Esophagus muscularis mucosa (tissue), 4 donors: ENCODE data around the gene NTM.

Source experiments
- EP300 ChIP-seq: sonication (generic); formaldehyde crosslinking; IDR thresholded peaks from one replicate; pipeline ENCODE4 v1.6.1; 2017; ENCODE audit warnings: antibody characterized with exemption
- POLR2A ChIP-seq: fragments of 450-650 bp; IDR thresholded peaks from one replicate; pipeline ENCODE4 v1.6.1; 2017; ENCODE audit warnings: antibody characterized with exemption, moderate library complexity, mild to moderate bottlenecking, low read depth
- POLR2AphosphoS5 ChIP-seq, 2 donors: sonication (generic); formaldehyde crosslinking; IDR thresholded peaks; one replicate each; pipeline ENCODE4 v1.6.1; 2017; ENCODE audit warnings: antibody characterized with exemption in 2 of 2
- TF ChIP-seq, protein P1 (sequence below), 3 experiments: fragments of 200-600 bp in 2 of 3; fragments of 450-650 bp in 1 of 3; sonication (generic) in 2 of 3; IDR thresholded peaks; one replicate each; pipeline ENCODE4 v1.5.1; 2017 to 2019; ENCODE audit warnings: antibody characterized with exemption in 3 of 3, mild to moderate bottlenecking in 2 of 3, moderate library complexity in 1 of 3

DNA sequence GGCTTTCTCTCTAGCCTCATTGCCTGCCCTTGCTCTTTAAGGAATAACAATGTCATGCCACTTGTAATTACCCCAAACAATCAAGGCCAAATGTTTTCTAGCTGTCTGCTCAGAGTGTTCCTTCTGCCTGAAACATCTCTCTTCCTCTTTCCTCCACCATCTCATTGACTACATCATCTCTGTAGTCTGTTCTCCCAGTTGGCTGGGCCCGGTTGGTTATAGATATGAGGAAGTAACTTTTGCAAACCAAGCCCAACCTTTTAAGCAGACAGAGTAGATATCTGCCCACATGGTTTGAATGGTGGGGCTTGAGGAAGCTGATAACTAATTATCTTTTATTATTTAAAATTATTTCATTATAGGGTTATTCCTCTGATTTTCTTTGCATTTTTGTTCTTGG lies 104.5 kb downstream of the NTM start:
- TF ChIP-seq, protein P1, sequence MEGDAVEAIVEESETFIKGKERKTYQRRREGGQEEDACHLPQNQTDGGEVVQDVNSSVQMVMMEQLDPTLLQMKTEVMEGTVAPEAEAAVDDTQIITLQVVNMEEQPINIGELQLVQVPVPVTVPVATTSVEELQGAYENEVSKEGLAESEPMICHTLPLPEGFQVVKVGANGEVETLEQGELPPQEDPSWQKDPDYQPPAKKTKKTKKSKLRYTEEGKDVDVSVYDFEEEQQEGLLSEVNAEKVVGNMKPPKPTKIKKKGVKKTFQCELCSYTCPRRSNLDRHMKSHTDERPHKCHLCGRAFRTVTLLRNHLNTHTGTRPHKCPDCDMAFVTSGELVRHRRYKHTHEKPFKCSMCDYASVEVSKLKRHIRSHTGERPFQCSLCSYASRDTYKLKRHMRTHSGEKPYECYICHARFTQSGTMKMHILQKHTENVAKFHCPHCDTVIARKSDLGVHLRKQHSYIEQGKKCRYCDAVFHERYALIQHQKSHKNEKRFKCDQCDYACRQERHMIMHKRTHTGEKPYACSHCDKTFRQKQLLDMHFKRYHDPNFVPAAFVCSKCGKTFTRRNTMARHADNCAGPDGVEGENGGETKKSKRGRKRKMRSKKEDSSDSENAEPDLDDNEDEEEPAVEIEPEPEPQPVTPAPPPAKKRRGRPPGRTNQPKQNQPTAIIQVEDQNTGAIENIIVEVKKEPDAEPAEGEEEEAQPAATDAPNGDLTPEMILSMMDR (IDR thresholded peaks at IDR 0.05), result no peak
- TF ChIP-seq EP300 (no peak), POLR2A (no peak), POLR2AphosphoS5 (IDR thresholded peaks at IDR 0.05) (no peak)
